Measurements from ENCODE around the gene MAML2. TPM values are rescaled to one million over a fixed set of nuclear protein-coding genes. Genes with fewer than 3 reads are reported as not detected.
A peak's percentile ranks its signal among the peaks of the same experiment; 100 is the strongest.

MAML2 gene
- total RNA-seq, 1 experiment from 2014 or later, result 6.6 TPM

- DNase-seq (ENCODE audit: low read depth), result peak; percentile 72
Observed at GRCh38 chr11:96213500-96213899, 129.5 kb downstream of the MAML2 start.

- DNase-seq (ENCODE audit: low read depth), result no peak
Observed at GRCh38 chr11:96211436-96211835, 131.6 kb downstream of the MAML2 start.

GRCh38 chr11:96207459-96208449, 135.2 kb downstream of the MAML2 start:
- no peak for DNase-seq (ENCODE audit: low read depth)

GRCh38 chr11:96206955-96207354, 136.0 kb downstream of the MAML2 start:
- no peak for DNase-seq (ENCODE audit: low read depth)

GRCh38 chr11:96205460-96205809, 137.6 kb downstream of the MAML2 start:
- DNase-seq (ENCODE audit: low read depth), result no peak

- no peak for DNase-seq (ENCODE audit: low read depth)
Observed at GRCh38 chr11:96204721-96205459, 138.1 kb downstream of the MAML2 start.

- no peak for DNase-seq (ENCODE audit: low read depth)
Observed at GRCh38 chr11:96204366-96204659, 138.7 kb downstream of the MAML2 start.

GRCh38 chr11:96203567-96204365, 139.2 kb downstream of the MAML2 start:
- DNase-seq (ENCODE audit: low read depth), result no peak

GRCh38 chr11:96200243-96200642, 142.8 kb downstream of the MAML2 start:
- no peak for DNase-seq (ENCODE audit: low read depth)

- DNase-seq (ENCODE audit: low read depth), result no peak
Observed at GRCh38 chr11:96199563-96200025, 143.4 kb downstream of the MAML2 start.

GRCh38 chr11:96197801-96198701, 144.9 kb downstream of the MAML2 start:
- DNase-seq (ENCODE audit: low read depth), result no peak

GRCh38 chr11:96197103-96197502, 145.9 kb downstream of the MAML2 start:
- no peak for DNase-seq (ENCODE audit: low read depth)

GRCh38 chr11:96196181-96196662, 146.8 kb downstream of the MAML2 start:
- DNase-seq (ENCODE audit: low read depth), result no peak

- no peak for DNase-seq (ENCODE audit: low read depth)
Observed at GRCh38 chr11:96195671-96196070, 147.3 kb downstream of the MAML2 start.

GRCh38 chr11:96194581-96195374, 148.2 kb downstream of the MAML2 start:
- DNase-seq (ENCODE audit: low read depth), result no peak

- no peak for DNase-seq (ENCODE audit: low read depth)
Observed at GRCh38 chr11:96193745-96194443, 149.1 kb downstream of the MAML2 start.

- DNase-seq (ENCODE audit: low read depth), result no peak
Observed at GRCh38 chr11:96191752-96192151, 151.2 kb downstream of the MAML2 start.

GRCh38 chr11:96189351-96189750, 153.6 kb downstream of the MAML2 start:
- DNase-seq (ENCODE audit: low read depth), result no peak

- peak; percentile 69 for DNase-seq (ENCODE audit: low read depth)
Observed at GRCh38 chr11:96188243-96189006, 154.6 kb downstream of the MAML2 start.
